ENCODE results near the gene SP5. TPM values are rescaled to one million over a fixed set of nuclear protein-coding genes. Genes with fewer than 3 reads are reported as not detected.
"Not testable (repeated sequence)": the region's sequence is repeated elsewhere in the genome, so short reads cannot be mapped to it uniquely, and the experiment has no call there.

SP5 gene
- total RNA-seq, 4 donors from 2014 or later = 0.57 to 2.3 (median 1.8) TPM; not detected in 1

DNA sequence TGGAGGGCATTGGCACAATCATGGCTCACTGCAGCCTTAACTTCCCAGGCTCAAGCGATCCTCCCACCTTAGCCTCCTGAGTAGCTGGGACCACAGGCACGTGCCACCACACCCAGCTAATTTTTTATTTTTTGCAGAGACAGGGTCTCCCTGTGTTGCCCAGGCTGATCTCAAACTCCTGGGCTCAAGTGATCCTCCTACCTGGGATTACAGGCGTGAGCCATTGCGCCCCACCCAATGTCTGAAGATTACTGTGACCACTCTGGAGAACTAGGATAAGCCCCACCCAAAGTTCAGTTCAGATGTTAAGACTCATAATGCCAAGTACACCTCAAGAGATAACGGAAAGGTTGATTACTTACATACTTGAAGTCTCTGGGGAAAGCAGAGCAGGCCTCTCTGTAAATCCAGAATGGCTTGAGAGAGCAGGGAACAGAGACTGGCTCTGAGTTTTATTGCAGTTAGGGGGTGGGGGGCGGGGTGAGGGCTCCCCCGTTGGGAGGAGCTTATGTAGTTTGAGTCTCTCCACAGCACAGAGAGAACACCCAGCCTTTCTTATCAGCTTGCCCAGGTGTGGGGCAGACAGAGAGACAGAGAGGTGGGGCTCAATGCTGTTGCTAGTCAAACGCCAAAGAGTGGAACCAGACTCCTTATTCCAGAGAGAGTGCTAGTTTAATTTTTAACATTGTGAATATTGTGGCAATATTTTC, 28.5 kb downstream of the SP5 start:
- DNase-seq = no peak
- Histone ChIP-seq H3K9me3 (no peaks in the 10 kb centered on the region), H3K36me3 (no peaks in the 10 kb centered on the region), H3K4me3 (no peak overlapping the region), H3K27me3 (peaks cover 0 to 28% (median 0%) of the 10 kb centered on the region in 4 donors), H3K4me1 (no peaks in the 10 kb centered on the region), H3K27ac (no peak overlapping the region)
- WGBS, 2 donors = 65% methylated on average over 6 to 7 of the region's 8 CpGs
- intact Hi-C loops (cut with DNase I) = no loop called here
- TF ChIP-seq POLR2A (IDR thresholded peaks at IDR 0.05) = no peak

GRCh38 chr2:170744248-170745002, 29.3 kb downstream of the SP5 start:
- DNase-seq = no peak
- no peak overlapping the region for H3K4me3 ChIP-seq
- WGBS, 2 donors = 68 to 73% methylated on average over 14 of the region's 14 CpGs
- H3K36me3 ChIP-seq = no peaks in the 10 kb centered on the region
- TF ChIP-seq POLR2A (IDR thresholded peaks at IDR 0.05) = no peak
- TF ChIP-seq, protein P1, sequence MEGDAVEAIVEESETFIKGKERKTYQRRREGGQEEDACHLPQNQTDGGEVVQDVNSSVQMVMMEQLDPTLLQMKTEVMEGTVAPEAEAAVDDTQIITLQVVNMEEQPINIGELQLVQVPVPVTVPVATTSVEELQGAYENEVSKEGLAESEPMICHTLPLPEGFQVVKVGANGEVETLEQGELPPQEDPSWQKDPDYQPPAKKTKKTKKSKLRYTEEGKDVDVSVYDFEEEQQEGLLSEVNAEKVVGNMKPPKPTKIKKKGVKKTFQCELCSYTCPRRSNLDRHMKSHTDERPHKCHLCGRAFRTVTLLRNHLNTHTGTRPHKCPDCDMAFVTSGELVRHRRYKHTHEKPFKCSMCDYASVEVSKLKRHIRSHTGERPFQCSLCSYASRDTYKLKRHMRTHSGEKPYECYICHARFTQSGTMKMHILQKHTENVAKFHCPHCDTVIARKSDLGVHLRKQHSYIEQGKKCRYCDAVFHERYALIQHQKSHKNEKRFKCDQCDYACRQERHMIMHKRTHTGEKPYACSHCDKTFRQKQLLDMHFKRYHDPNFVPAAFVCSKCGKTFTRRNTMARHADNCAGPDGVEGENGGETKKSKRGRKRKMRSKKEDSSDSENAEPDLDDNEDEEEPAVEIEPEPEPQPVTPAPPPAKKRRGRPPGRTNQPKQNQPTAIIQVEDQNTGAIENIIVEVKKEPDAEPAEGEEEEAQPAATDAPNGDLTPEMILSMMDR (IDR thresholded peaks at IDR 0.05) = no peak
- intact Hi-C loops (cut with DNase I) = no loop called here
- peaks cover 0 to 28% (median 0%) of the 10 kb centered on the region in 4 donors for H3K27me3 ChIP-seq
- H3K4me1 ChIP-seq = no peaks in the 10 kb centered on the region
- no peak overlapping the region for H3K27ac ChIP-seq
- H3K9me3 ChIP-seq = no peaks in the 10 kb centered on the region

- WGBS, 2 donors = 39 to 43% methylated on average over 6 of the region's 6 CpGs
- Histone ChIP-seq H3K4me1 (no peaks in the 10 kb centered on the region), H3K27ac (no peak overlapping the region)
These were observed 30.2 kb downstream of the SP5 start for GRCh38 chr2:170745305-170745704.

DNA sequence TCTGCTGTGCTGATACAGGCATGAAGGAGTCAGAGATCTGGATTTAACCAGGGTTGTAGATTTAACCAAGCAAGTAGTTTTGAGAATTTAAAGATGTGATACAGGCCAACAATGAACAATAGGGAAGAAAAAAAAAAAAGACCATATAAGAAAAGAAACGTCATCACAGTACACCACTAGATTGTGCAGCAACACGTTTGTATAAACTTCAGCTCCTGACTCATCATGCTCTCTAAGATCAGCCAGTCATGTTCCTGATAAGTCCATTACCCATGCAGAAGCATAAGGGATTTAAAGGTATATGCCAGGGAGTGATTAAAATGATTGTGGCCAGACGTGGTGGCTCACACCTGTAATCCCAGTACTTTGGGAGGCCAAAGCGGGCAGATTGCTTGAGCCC, 32.8 kb downstream of the SP5 start:
- H3K4me3 ChIP-seq = no peak overlapping the region
- H3K4me1 ChIP-seq = no peaks in the 10 kb centered on the region
- H3K36me3 ChIP-seq = no peaks in the 10 kb centered on the region
- no peaks in the 10 kb centered on the region for H3K9me3 ChIP-seq
- intact Hi-C loops (cut with DNase I) = no loop called here
- no peak for DNase-seq
- TF ChIP-seq, protein P1 (IDR thresholded peaks at IDR 0.05) = no peak
- no peak for TF ChIP-seq POLR2A (IDR thresholded peaks at IDR 0.05)
- no peak overlapping the region for H3K27ac ChIP-seq
- 28 to 32% methylated on average over 4 of the region's 4 CpGs for WGBS, 2 donors
- peaks cover 0 to 9% (median 0%) of the 10 kb centered on the region in 4 donors for H3K27me3 ChIP-seq

More at GRCh38 chr2:170745305-170745704, 30.2 kb downstream of the SP5 start:
- Histone ChIP-seq H3K27me3 (peaks cover 0 to 28% (median 0%) of the 10 kb centered on the region in 4 donors), H3K9me3 (no peaks in the 10 kb centered on the region), H3K36me3 (no peaks in the 10 kb centered on the region), H3K4me3 (no peak overlapping the region)
- TF ChIP-seq POLR2A (IDR thresholded peaks at IDR 0.05) = no peak
- DNase-seq = no peak
- intact Hi-C loops (cut with DNase I) = no loop called here

DNA sequence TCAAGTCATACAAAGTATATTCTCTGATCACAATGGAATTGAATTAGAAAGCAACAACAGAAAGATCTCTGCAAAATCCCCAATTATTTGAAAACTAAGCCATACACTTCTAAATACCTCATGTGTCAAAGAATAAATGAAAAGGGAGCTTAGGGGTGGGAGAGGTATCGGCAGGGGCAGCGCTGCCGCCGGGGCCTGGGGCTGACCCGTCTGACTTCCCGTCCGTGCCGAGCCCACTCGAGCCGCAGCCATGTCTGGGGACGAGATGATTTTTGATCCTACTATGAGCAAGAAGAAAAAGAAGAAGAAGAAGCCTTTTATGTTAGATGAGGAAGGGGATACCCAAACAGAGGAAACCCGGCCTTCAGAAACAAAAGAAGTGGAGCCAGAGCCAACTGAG, 36.4 kb downstream of the SP5 start:
- intact Hi-C loops (cut with DNase I); H3K36me3 ChIP-seq: not testable (repeated sequence)

DNA sequence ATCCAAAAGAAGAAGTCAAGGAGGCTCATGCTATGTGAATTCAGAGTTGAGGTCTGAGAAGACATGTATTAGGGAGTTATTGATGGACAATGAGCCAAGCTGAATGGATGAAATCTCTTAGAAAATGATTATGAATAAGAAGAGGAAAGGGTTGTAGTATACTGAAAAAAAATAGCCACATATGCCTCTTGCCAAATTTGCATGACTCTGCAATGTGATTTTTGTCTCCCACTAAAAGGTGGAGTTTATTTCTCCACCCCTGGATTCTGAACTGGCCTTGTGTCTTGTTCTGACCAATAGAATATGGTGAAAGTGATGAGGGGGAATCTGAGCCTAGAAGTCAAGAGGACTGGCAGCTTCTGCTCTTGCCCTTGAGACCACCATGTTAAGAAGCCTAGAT, 46.4 kb downstream of the SP5 start:
- no peaks in the 10 kb centered on the region for H3K9me3 ChIP-seq

More for the DNA sequence above, 36.4 kb downstream of the SP5 start:
- peaks cover 0 to 12% (median 0%) of the 10 kb centered on the region in 4 donors for H3K27me3 ChIP-seq
- not testable (repeated sequence) for H3K4me1 ChIP-seq, DNase-seq, H3K27ac ChIP-seq, H3K9me3 ChIP-seq, H3K4me3 ChIP-seq
- 89% methylated on average over 12 of the region's 12 CpGs for WGBS, 2 donors

More for the DNA sequence above, 46.4 kb downstream of the SP5 start:
- intact Hi-C loops (cut with DNase I) = no loop called here
- no peaks in the 10 kb centered on the region for H3K36me3 ChIP-seq
- TF ChIP-seq POLR2A (IDR thresholded peaks at IDR 0.05) = no peak
- TF ChIP-seq, protein P1 (IDR thresholded peaks at IDR 0.05) = no peak
- H3K27me3 ChIP-seq = peaks cover 0 to 14% (median 0%) of the 10 kb centered on the region in 4 donors
- H3K4me1 ChIP-seq = no peaks in the 10 kb centered on the region
- no peak for DNase-seq
- no peak overlapping the region for H3K27ac ChIP-seq
- no peak overlapping the region for H3K4me3 ChIP-seq

All from esophagus squamous epithelium (tissue), 5 donors.